Measurements from ENCODE around the gene RNF183. TPM values are rescaled to one million over a fixed set of nuclear protein-coding genes. Genes with fewer than 3 reads are reported as not detected.
A peak's percentile ranks its signal among the peaks of the same experiment; 100 is the strongest.

Gene RNF183
- total RNA-seq, 1 experiment from 2014 or later, result 1.5 TPM

- no peaks in the 10 kb centered on the region for H3K27me3 Mint-ChIP-seq (ENCODE audit: insufficient read depth, unreplicated experiment)
- H3K36me3 Mint-ChIP-seq (ENCODE audit: insufficient read depth, unreplicated experiment), result no peaks in the 10 kb centered on the region
- H3K4me1 ChIP-seq, result no peaks in the 10 kb centered on the region
- H3K4me3 Mint-ChIP-seq (ENCODE audit: unreplicated experiment), result no peak overlapping the region
- CTCF ChIA-PET, result no interaction called here
- BruUV-seq (replicated peaks), result no TSS peak
- no peaks in the 10 kb centered on the region for H3K27me3 ChIP-seq (replicated peaks; ENCODE audit: control insufficient read depth, insufficient read depth, low read length)
- no peak overlapping the region for H3K4me3 ChIP-seq (ENCODE audit: low read depth, low read length)
- no peak for DNase-seq
- no peaks in the 10 kb centered on the region for H3K4me1 Mint-ChIP-seq (ENCODE audit: low read depth, unreplicated experiment)
- intact Hi-C loops (cut with micrococcal nuclease; ENCODE audit: unreplicated experiment), result no loop called here
- POLR2A ChIA-PET, result no interaction called here
- no peak overlapping the region for H3K27ac Mint-ChIP-seq (ENCODE audit: unreplicated experiment)
- no peak for TF ChIP-seq CTCF (IDR thresholded peaks at IDR 0.05; ENCODE audit: insufficient read depth in 1 of 2, low read depth in 1 of 2, low read length in 1 of 2, severe bottlenecking in 1 of 2, unreplicated experiment in 1 of 2)
- H3K9me3 Mint-ChIP-seq (ENCODE audit: unreplicated experiment), result no peaks in the 10 kb centered on the region
- no peaks in the 10 kb centered on the region for H3K9me3 ChIP-seq
- H3K36me3 ChIP-seq (ENCODE audit: control insufficient read depth, insufficient read depth, low read length), result no peaks in the 10 kb centered on the region
Observed at GRCh38 chr9:113320051-113320450, 16.9 kb upstream of the RNF183 start.

DNA sequence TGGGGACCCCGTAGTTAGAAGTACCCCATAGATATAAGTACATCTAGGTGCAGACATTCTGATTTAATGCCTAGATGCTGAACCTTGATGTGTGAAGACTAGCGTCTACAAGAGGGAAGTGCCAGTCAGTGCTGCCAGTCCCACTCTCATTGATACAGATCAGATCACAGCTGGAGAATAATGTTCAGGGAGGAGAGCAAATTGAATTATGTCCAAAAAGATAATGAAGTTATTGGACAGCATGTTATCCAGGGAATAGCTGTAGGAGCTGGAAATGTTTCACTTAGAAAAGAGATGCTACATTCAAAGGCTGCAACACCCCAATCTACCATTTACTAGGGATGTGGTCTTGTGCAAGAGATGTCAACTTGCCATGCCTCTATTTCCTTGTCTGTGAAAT, 15.9 kb upstream of the RNF183 start:
- Histone ChIP-seq H3K9me3 (no peaks in the 10 kb centered on the region), H3K36me3 (ENCODE audit: control insufficient read depth, insufficient read depth, low read length) (no peaks in the 10 kb centered on the region), H3K4me1 (no peaks in the 10 kb centered on the region), H3K27me3 (replicated peaks; ENCODE audit: control insufficient read depth, insufficient read depth, low read length) (no peaks in the 10 kb centered on the region), H3K4me3 (ENCODE audit: low read depth, low read length) (no peak overlapping the region)
- Mint-ChIP-seq H3K9me3 (ENCODE audit: unreplicated experiment) (no peaks in the 10 kb centered on the region), H3K27me3 (ENCODE audit: insufficient read depth, unreplicated experiment) (no peaks in the 10 kb centered on the region), H3K4me3 (ENCODE audit: unreplicated experiment) (no peak overlapping the region), H3K36me3 (ENCODE audit: insufficient read depth, unreplicated experiment) (no peaks in the 10 kb centered on the region), H3K4me1 (ENCODE audit: low read depth, unreplicated experiment) (no peaks in the 10 kb centered on the region), H3K27ac (ENCODE audit: unreplicated experiment) (no peak overlapping the region)
- DNase-seq, result no peak
- intact Hi-C loops (cut with micrococcal nuclease; ENCODE audit: unreplicated experiment), result no loop called here
- POLR2A ChIA-PET, result no interaction called here
- TF ChIP-seq CTCF (IDR thresholded peaks at IDR 0.05; ENCODE audit: insufficient read depth in 1 of 2, low read depth in 1 of 2, low read length in 1 of 2, severe bottlenecking in 1 of 2, unreplicated experiment in 1 of 2), result no peak
- BruUV-seq (replicated peaks), result no TSS peak
- CTCF ChIA-PET, result no interaction called here

DNA sequence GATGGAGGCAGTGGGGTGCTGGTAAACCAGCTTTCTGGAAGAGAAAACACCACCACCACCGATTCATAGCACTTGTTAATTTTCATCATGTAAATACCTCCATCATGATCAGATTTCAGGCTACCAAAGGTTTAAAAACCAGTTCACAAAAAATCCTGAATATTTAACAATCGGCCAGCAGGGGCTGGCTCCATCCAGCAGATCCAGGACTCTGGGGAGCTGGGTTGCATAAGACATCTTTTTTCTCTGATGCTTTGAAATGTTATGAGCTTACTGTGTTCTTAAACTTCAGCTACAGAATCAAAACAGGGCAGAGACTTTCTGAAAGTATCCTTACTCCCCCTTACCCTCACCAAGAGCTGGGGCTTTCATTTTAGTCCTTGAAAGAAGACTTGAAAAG, 14.6 kb upstream of the RNF183 start:
- Mint-ChIP-seq H3K27me3 (ENCODE audit: insufficient read depth, unreplicated experiment) (no peaks in the 10 kb centered on the region), H3K4me3 (ENCODE audit: unreplicated experiment) (no peak overlapping the region), H3K36me3 (ENCODE audit: insufficient read depth, unreplicated experiment) (no peaks in the 10 kb centered on the region), H3K27ac (ENCODE audit: unreplicated experiment) (no peak overlapping the region), H3K9me3 (ENCODE audit: unreplicated experiment) (no peaks in the 10 kb centered on the region), H3K4me1 (ENCODE audit: low read depth, unreplicated experiment) (no peaks in the 10 kb centered on the region)
- no peak overlapping the region for H3K4me3 ChIP-seq (ENCODE audit: low read depth, low read length)
- H3K4me1 ChIP-seq, result no peaks in the 10 kb centered on the region
- H3K36me3 ChIP-seq (ENCODE audit: control insufficient read depth, insufficient read depth, low read length), result no peaks in the 10 kb centered on the region
- intact Hi-C loops (cut with micrococcal nuclease; ENCODE audit: unreplicated experiment), result no loop called here
- ChIA-PET CTCF (interaction anchor here (0.7 kb wide), 1 partner anchor 167 kb away, joined by 3 read pairs; the partner anchor contains the start of gene SLC31A2), POLR2A (no interaction called here)
- peak; percentile 36 to 48 for TF ChIP-seq CTCF (IDR thresholded peaks at IDR 0.05; ENCODE audit: insufficient read depth in 1 of 2, low read depth in 1 of 2, low read length in 1 of 2, severe bottlenecking in 1 of 2, unreplicated experiment in 1 of 2)
- no peak for DNase-seq
- H3K9me3 ChIP-seq, result no peaks in the 10 kb centered on the region
- no peaks in the 10 kb centered on the region for H3K27me3 ChIP-seq (replicated peaks; ENCODE audit: control insufficient read depth, insufficient read depth, low read length)
- BruUV-seq (replicated peaks), result no TSS peak
